GM19023 (cell line): Measurements from ENCODE around the gene AGR2.

Experiments used
- ATAC-seq: cut with Tn5 transposase; IDR thresholded peaks from one replicate; pipeline ENCODE4 v1.9.1; 2021; ENCODE audit warnings: mild to moderate bottlenecking, moderate library complexity; ENCODE audit not compliant: unreplicated experiment

Gene AGR2

GRCh38 chr7:16743236-16743635 is 61.6 kb downstream of the AGR2 start:
- no peak for ATAC-seq

- no peak for ATAC-seq
These were observed 62.3 kb downstream of the AGR2 start for GRCh38 chr7:16742547-16742946.
